NCI-H446 (cell line): ENCODE results near the gene SNAP23.

Source experiments
- DNase-seq, 2 experiments: peaks; one replicate each; lab custom pipeline; 2025; lab: John Stamatoyannopoulos, UW

Gene SNAP23

DNA sequence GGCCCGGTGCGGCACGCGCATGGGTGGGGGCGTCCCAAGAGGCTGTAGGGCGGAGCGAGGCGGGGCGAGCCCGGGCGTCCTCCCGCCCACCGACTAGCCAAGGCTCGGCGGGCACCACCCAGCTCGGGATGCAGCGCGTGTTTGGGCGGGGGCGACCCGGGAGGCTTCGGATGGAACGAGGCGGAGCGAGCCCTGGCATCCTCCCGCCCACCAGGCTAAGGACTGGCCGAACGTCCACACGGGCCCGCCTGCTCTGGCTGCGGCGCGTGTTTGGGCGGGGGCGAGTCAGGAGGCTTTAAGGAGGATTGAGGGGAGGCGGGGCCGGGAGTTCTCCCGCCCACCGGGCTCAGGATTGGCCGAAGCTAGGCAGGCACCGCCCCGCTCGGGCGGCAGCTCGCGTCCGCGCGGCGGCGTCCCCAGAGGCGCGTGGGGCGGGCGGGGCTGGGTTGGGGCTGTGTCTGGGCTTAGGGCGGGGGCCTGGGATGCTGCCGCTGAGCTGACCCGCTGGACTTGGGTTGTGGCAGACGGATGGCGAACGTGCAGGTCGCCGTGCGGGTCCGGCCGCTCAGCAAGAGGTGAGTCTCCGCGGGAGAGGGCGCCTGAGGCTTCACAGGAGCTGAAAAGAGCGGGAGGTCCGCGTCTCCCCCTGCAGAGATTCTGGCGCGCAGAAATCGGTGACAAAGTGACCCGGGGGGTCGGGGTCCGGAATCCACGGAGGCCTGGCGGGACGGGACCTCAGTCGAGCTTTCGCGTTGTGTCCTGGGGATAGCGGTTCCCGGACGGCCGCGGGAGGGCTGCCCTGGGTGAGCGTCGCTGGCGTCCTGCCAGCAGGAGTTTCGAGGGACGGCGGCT is 80.0 kb downstream of the SNAP23 start, which contains the start of gene STARD9:
Gene STARD9, plus strand, starts transcription at position 419 of the 852 bp plus-strand sequence. Its CDS starts 110 bp downstream, at position 529.
- peak; percentile 96 to 97 for DNase-seq

- DNase-seq, result no peak
These were observed 80.7 kb downstream of the SNAP23 start for GRCh38 chr15:42576040-42576594.

- no peak for DNase-seq
These were observed 81.3 kb downstream of the SNAP23 start for GRCh38 chr15:42576776-42577175.

GRCh38 chr15:42577514-42578031 is 82.1 kb downstream of the SNAP23 start:
- DNase-seq, result peak; percentile 24 to 61

DNA sequence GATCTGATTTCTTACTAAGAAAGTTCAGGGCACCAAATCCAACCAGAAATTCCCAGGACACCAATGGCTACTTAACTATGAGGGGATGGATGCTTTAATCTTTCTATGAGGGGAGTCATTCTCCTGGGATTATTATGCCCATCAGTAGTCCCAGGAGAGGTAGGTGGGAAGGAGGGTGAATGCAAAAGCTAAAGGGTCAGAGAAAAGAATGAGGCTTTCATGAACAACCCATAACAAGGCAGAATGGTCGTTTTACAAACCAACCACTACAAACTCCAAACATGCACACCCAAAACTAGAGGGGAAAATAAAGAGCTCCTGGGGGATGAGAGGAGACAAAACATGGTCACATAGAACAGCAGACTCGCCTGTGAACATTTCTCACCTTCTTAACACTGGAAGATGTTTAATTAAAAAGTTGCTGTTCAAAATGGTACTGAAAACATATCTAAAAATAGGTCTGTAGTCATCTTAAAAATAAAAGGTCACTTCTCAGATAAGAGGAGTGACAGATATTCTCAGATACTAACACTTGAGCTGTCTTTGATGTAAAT is 83.6 kb downstream of the SNAP23 start:
- DNase-seq, result no peak

DNA sequence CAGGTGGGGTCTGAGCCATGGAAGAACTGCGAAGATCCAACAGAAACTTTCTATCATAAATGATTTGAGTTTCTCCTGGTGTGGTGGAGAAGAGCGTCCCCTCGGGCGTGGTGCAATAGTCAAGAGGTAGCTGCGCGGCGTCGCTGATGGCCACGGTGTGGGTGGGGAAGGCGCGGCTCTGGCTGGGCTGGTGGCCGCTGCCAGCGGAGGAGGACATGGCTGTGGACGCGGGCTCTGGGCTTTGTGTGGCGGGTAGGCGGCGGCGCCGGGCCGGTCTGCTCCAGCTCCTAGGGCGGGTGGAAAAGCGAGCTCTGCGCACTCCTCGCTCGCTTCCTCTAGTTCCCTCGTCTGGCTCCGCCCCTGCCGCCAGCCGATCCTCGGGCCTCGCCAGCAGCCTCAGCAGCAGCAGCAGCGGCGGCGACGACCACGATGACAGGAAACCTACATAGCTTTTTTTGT is 85.9 kb downstream of the SNAP23 start:
- DNase-seq, result peak in 1 of 2 experiments; percentile 2
